Inflammatory macrophage treated with lipopolysaccharide for 4 hours (primary cell): ENCODE results near the gene PLEKHM2.
A peak's percentile ranks its signal among the peaks of the same experiment; 100 is the strongest.
"Not testable (repeated sequence)": the region's sequence is repeated elsewhere in the genome, so short reads cannot be mapped to it uniquely, and the experiment has no call there.

Experiments
- DNase-seq: peaks from one replicate; pipeline ENCODE4 v3.0.0-alpha.2; 2020

Gene PLEKHM2

GRCh38 chr1:15684042-15684461, at the start of gene PLEKHM2:
Gene PLEKHM2, plus strand, starts transcription at chr1:15684320. Its CDS starts 239 bp downstream, at chr1:15684559.
- DNase-seq = peak; percentile 64

GRCh38 chr1:15636436-15636835, 47.7 kb upstream of the PLEKHM2 start:
- DNase-seq = no peak

- no peak for DNase-seq
Observed at GRCh38 chr1:15637826-15638225, 46.3 kb upstream of the PLEKHM2 start.

- no peak for DNase-seq
Observed at GRCh38 chr1:15639262-15639661, 44.9 kb upstream of the PLEKHM2 start.

GRCh38 chr1:15639931-15640330, 44.2 kb upstream of the PLEKHM2 start:
- no peak for DNase-seq

- peak; percentile 35 for DNase-seq
Observed at GRCh38 chr1:15640667-15641066, 43.5 kb upstream of the PLEKHM2 start.

- DNase-seq = no peak
Observed at GRCh38 chr1:15649937-15650336, 34.2 kb upstream of the PLEKHM2 start.

- DNase-seq = no peak
Observed at GRCh38 chr1:15650433-15650832, 33.7 kb upstream of the PLEKHM2 start.

- not testable (repeated sequence) for DNase-seq
Observed at GRCh38 chr1:15652130-15652529, 32.0 kb upstream of the PLEKHM2 start.

- no peak for DNase-seq
Observed at GRCh38 chr1:15654091-15654690, 29.9 kb upstream of the PLEKHM2 start.

GRCh38 chr1:15656464-15656863, 27.7 kb upstream of the PLEKHM2 start:
- peak; percentile 11 for DNase-seq

GRCh38 chr1:15657021-15657420, 27.1 kb upstream of the PLEKHM2 start:
- DNase-seq = peak; percentile 41

GRCh38 chr1:15660151-15660550, 24.0 kb upstream of the PLEKHM2 start:
- DNase-seq = no peak

- no peak for DNase-seq
Observed at GRCh38 chr1:15662477-15662876, 21.6 kb upstream of the PLEKHM2 start.

- no peak for DNase-seq
Observed at GRCh38 chr1:15663925-15664324, 20.2 kb upstream of the PLEKHM2 start.

GRCh38 chr1:15667362-15667761, 16.8 kb upstream of the PLEKHM2 start:
- no peak for DNase-seq

- DNase-seq = no peak
Observed at GRCh38 chr1:15668089-15668754, 15.9 kb upstream of the PLEKHM2 start.

GRCh38 chr1:15669074-15669473, 15.0 kb upstream of the PLEKHM2 start:
- no peak for DNase-seq

- no peak for DNase-seq
Observed at GRCh38 chr1:15669864-15670263, 14.3 kb upstream of the PLEKHM2 start.

- DNase-seq = no peak
Observed at GRCh38 chr1:15671430-15671829, 12.7 kb upstream of the PLEKHM2 start.

- DNase-seq = peak; percentile 84
Observed at GRCh38 chr1:15674386-15675159, 9.5 kb upstream of the PLEKHM2 start.

GRCh38 chr1:15676010-15676409, 8.1 kb upstream of the PLEKHM2 start:
- peak; percentile 77 for DNase-seq

GRCh38 chr1:15676688-15677661, 7.1 kb upstream of the PLEKHM2 start:
- no peak for DNase-seq
